HG03066 (cell line): ENCODE results near the gene GRAMD2B.

Experiments
- ATAC-seq: cut with Tn5 transposase; IDR thresholded peaks from one replicate; pipeline ENCODE4 v1.9.1; 2021; ENCODE audit warnings: low read depth; ENCODE audit not compliant: unreplicated experiment

The GRAMD2B gene

DNA sequence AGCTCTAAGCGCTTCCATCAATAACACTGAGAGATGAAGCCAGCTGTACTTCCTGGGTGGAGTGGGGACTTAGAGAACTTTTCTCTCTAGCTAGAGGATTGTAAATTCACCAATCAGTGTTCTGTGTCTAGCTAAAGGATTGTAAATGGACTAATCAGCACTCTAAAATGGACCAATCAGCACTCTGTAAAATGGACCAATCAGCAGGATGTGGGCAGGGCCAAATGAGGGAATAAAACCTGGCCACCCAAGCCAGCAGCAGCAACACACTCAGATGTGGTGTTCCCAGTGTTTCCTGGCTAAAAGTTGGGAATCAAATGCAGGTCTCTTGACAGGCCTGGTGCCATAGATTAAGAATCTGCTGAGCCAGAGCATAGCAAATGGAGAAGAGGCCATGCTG lies 111.3 kb downstream of the GRAMD2B start:
- ATAC-seq: no peak

GRCh38 chr5:126535856-126536545 lies 112.8 kb downstream of the GRAMD2B start:
- no peak for ATAC-seq

DNA sequence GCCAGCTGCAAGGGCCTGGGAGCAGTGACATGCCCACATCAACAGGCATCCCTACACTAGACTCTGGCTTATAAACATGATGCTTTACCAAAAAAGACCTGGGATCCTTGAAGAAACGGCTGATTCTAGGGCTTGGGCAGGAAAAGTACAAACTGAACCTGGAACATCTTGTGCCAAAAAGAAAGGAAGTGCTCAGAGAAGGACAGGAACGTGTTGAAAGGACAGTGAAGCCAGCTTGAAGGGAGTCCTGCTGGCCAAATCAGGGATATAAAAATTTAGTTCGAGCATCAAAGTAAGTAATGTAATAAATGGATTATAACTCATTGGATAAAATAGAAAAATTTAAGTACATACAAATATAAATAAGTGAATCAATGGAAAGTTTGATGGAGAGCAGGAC lies 113.7 kb downstream of the GRAMD2B start:
- ATAC-seq: no peak

- ATAC-seq: no peak
Observed at GRCh38 chr5:126538579-126538978, 115.4 kb downstream of the GRAMD2B start.

- ATAC-seq: no peak
Observed at GRCh38 chr5:126540631-126541030, 117.4 kb downstream of the GRAMD2B start.

DNA sequence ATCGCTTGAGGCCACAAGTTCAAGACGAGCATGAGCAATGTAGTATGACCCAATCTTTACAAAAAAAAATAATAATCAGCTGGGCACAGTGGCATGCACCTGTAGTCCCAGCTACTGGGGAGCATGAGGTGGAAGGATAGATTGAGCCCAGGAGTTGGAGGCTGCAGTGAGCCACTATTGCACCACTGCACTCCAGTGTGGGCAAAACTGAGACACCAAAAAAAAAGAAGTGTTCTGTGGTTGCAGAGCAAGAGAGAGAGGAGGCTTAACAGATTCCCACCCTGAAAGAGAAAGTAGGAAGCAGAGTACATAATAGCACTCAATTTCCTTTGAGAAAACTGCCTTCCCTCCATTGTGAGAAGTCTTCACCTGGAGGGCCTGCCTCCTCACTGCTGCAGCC lies 119.2 kb downstream of the GRAMD2B start:
- no peak for ATAC-seq

GRCh38 chr5:126543009-126543408 lies 119.8 kb downstream of the GRAMD2B start:
- ATAC-seq: no peak

DNA sequence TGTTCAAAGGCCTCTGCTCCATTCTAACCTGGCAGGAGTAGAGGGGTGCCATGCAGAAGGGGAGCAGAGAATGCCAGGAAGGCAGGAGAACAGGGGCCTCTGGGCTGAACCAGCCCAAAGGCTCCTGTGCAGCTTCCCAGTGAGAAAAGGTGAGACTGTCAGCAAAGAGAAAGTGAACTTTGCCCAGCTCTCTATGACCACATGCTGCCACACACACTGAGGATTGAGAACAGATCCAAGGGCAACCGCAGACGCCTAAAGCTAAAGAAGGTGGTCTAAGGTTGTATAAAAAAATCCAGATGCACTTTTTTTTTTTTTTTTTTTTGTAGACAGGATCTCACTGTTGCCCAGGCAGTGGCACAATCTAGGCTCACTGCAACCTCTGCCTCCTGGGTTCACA lies 120.5 kb downstream of the GRAMD2B start:
- ATAC-seq: no peak
